GM08714 (cell line): ENCODE results near the gene IGF1R.

Source experiments
- H3K4me3 ChIP-seq: fragments of 200-500 bp; sonication (Bioruptor generic); 2 replicates; pipeline ENCODE4 v1.5.1; 2014; ENCODE audit warnings: mild to moderate bottlenecking, low read length, inconsistent platforms
- ZNF274 ChIP-seq: IDR thresholded peaks from 2 replicates; pipeline ENCODE4 v1.6.1; 2012; ENCODE audit warnings: mild to moderate bottlenecking, low read depth, low read length

The IGF1R gene

DNA sequence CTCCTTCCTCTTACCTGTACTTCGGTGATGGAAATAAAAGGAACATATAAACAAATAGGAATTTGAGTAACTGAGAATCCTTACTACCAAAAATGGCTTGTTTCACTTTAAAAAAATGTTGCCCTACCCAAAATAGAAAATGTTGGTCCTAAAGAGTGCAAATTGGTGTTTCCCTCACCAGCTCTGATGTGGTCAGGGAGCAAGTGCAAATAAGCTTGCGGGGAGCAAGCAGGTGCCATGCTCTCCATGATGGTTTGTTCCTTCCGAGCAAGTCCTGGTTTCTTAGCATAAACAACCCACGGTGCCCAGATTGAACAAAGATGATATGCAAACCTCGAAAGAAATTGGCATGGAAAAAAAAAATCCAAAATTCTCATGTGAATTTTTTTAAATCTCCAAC lies 290.5 kb downstream of the IGF1R start:
- no peak for TF ChIP-seq ZNF274
- H3K4me3 ChIP-seq, result no peak overlapping the region

DNA sequence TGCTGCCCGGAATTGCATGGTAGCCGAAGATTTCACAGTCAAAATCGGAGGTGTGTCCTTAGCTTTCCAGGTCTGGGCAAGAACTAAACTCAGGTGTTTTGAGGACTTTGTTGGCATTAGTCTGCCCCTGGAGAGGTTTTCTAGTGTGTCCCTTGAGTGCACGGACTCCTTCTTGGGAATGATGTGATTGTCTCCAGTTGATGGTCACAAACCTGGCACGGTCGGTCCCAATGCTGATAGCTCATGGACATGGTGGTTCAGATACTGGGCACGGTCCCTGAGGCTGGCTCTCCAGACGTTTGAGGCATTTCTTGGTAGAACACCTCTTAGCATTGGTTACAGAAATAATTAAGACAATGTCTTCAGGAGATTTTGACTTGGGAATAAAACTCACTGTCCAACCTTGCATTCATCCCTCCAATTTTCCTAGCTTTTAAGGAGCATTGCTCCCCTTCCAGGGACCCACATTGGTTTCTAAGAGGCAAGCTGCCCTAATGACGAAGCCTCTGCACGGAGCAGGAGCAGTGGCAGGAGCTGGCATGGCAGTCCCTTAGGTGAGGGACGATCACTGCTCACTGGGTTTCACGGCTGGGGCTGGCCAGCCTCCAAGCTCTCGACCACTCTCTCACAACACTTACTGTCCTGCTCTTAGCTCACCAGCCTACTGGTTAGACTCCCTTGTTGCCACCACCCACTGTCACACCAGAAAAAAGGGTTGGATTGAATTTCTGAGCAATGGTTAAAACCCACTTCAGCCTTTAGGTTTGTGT lies 291.2 kb downstream of the IGF1R start:
- H3K4me3 ChIP-seq, result no peak overlapping the region
- no peak for TF ChIP-seq ZNF274

DNA sequence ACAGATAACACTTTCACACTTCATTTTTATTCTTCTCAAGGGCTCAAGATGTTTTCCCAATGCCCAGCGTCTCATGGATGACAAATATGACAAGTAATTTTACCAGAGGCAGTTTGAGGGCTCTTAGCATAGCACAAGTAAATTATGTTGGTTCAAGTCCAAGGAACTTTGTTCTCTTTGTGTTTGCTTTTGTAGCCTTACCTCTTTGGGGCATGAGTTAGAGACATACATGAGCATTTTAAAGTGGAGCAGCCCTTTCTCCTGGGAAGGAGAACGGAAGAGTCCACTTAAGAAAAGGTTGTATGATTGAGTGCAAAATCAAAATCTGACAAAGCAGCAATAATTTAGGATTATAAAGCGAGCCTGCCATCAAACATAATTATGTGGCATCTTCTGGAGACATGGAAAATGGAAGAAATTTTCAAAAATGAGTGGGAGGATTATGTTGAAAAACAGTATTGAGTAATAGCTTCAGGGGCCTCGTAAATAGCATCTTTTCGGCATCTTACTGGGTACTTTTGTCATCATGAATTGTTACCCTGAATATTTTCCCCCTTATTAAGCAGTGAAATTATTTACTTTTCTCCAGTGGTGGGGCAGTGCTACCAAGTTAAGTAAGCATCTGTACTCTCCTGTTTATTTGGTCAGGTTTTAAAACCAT lies 293.4 kb downstream of the IGF1R start:
- no peak for TF ChIP-seq ZNF274
- H3K4me3 ChIP-seq, result no peak overlapping the region

DNA sequence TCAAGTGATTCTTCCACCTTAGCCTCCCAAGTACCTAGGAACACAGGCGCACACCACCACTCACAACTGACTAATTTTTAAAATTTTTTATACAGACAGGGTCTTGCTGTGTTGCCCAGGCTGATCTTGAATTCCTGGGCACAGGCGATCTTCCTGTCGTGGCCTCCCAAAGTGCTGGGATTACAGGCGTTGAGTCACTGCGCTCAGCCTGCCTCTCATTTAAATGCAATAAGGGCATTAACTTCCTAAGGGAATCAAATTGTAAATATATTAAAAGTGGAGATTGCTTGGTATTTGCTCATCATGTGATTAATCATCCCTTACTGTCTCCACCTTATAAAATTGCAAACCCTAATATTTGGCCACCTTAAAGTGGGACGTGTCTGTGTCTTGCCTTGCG lies 294.1 kb downstream of the IGF1R start:
- H3K4me3 ChIP-seq, result no peak overlapping the region
- no peak for TF ChIP-seq ZNF274

DNA sequence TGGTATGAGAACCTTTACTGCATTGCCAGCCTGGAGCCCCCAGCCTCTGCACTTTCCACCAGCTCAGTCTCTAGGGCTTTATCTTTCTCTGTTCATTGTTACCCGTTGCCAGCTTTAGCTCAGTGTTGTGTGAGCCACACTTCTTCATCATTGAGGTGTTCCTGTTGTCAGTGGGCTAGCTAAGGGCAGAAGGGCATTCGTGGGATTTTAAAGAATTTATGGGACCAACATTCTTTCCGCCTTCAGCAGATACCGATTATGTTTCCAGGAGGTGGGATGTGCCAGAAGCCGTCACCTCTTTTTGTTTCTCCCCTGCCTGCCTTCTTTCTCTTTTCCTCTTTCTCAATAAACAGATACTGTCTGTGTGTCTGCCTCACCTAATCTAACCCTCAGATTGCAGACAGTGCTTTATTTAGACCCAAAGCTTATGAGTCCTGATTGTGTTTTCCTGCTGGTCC lies 294.7 kb downstream of the IGF1R start:
- no peak overlapping the region for H3K4me3 ChIP-seq

DNA sequence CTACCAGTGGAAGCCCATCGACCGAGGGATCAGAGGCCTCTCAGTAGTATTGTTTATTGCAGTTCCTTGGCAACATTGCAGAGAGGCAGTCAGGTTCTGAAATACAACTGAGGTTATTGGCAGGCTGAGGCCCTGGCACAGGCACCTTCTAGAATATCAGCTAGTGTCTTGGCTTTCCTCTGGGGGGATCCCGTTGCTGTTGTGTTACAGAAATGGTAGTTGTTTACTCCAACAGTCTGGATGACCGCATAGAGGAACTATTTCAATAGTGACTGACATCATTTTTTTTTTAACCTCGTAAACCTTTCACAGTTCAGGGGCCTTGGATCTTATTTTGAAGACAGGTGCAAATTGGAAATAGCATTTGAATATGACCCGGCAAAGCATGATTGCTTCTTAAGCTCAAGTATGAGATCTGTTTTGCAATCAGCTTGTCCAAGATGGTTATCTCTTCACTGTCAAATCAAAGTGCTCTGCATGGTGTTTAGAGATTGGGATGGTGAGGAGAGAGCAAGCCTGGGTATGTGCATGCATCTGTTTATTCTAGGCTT lies 295.3 kb downstream of the IGF1R start:
- no peak for TF ChIP-seq ZNF274
- H3K4me3 ChIP-seq, result no peak overlapping the region

More for the DNA sequence above, 294.7 kb downstream of the IGF1R start:
- no peak for TF ChIP-seq ZNF274

DNA sequence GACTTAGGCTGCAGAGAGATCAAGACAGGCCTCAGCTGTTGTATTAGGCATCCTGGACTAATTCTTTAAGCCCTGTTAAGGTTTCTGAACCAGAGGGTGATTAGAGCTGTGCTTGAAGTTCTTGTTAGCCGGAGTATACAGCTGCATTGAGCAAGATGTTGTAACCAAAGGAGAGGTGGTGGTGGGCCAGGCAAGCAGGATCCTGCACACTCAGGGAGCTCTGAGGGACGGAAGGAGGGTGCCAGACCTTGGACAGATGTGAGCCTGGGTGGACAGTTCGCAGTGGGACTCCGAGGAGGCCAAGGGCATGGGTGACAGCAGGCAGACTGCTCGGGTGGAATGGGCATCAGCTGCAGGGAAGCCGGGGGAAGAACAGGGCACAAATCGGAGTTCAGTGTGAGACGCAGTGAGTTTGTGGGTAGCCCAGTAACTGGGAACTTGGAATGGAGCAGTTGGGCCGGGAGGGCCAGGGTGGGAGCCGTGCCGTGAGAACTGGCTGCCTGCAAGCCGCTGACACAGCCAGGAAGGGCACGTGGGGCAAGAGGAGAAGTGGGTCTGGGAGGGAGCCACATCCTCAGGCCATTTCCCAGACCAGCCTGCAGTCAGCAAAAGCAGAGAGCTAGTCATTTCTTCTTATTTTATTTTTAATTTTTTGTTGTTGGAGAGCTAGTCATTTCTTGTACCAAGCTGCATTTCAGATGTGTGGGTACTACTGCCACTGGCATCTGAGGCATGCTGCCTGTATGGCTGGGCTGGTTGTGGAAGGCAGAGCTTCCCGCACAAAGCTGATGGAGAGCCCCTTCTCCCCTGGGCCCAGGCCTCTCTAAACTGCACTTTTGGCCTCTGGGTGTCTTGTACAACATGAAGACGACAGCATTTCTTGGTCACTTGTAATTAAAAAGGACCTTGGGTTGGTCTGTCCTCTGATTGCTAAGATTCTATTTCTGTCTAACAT lies 298.2 kb downstream of the IGF1R start:
- no peak for TF ChIP-seq ZNF274

DNA sequence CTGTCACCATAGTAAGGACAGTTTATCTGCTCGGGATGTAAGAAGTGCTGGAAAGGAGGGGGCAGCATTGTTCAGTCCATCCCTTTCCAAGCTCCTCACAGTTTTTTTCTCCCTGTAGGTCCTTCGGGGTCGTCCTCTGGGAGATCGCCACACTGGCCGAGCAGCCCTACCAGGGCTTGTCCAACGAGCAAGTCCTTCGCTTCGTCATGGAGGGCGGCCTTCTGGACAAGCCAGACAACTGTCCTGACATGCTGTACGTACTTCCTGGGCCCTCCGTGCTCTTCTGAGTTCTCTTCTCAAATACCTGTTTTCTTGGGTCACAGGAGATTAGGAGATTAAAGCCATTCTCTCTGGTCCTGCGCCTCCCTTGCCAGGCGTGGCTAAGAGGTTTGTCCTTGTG lies 300.1 kb downstream of the IGF1R start:
- TF ChIP-seq ZNF274, result no peak
- no peak overlapping the region for H3K4me3 ChIP-seq

More for the DNA sequence above, 298.2 kb downstream of the IGF1R start:
- H3K4me3 ChIP-seq, result no peak overlapping the region

DNA sequence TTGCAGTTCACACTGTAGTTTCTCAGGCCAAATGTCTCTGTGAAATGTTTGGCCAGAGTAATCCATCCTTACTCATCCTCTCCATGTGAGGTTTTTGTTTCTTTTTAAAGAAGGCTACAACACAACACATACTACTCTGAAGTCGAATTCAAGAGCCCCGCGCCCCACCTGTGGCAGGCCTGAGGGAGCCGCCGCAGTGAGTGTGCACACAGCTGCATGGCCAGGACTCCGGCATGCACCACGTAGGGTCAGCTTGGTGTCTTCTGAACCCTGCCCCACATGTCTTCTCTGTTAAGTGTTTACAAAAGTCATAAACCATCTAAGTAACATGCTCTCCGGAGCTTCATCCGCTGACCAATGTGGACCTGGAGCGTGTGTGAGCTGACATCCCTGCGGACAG lies 300.6 kb downstream of the IGF1R start:
- no peak overlapping the region for H3K4me3 ChIP-seq
- TF ChIP-seq ZNF274, result no peak

DNA sequence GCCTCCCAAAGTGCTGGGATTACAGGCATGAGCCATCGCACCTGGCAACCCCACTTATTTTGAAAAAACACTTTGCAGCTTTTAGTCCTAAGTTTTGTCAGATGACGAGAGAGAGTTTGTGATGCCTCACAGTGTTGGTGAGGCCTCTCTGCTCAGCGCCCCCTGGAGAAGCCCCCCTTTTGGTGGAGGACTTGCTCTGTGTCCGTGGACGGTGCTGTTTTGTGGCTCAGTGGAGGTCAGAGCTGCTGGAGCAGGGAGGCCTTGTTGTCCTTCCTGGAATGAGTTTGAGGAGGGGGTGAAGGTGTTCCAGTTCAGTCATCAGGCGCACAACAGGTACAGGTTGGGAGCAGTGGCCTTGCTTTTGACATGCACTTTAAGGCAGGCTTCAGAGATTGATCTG lies 301.3 kb downstream of the IGF1R start:
- no peak for TF ChIP-seq ZNF274
- no peak overlapping the region for H3K4me3 ChIP-seq

DNA sequence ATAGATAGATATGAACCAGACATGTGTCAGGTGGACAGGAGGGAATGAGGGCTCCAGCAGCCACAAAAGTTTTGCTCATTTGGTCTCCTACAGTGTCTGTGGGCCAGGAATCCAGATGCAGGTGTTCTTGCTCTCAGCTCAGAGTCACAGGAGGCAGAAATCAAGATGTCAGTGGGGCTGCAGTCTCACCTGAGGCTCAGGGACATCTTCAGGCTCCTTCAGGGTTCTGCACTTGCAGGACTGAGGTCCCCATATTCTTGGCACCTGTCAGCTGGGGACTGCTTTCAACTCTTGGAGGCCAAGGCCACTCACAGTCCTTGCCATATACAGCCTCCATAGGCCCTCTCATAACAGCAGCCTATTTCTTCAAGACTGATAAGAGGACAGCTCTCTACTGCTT lies 301.9 kb downstream of the IGF1R start:
- no peak overlapping the region for H3K4me3 ChIP-seq
- TF ChIP-seq ZNF274, result no peak

DNA sequence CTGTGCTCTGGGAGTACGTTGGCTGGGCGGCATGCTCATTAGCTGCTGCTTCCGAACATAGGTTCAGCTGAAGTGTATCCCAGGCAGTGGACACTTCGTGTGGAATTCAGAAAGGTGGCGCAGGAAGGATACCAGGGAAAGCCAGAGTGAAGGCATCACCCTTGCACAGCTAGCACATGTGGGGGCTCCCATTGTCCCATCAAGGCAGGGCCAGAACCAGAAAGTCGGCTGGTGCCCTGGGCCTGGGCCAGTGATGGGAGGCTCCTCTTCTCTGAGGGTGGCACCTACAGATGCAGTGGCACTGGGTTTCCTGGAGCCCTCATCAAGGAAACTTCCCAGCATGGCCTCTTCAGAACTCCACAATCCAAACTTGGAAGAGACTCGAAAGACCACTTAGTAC lies 302.7 kb downstream of the IGF1R start:
- TF ChIP-seq ZNF274, result no peak
- no peak overlapping the region for H3K4me3 ChIP-seq

DNA sequence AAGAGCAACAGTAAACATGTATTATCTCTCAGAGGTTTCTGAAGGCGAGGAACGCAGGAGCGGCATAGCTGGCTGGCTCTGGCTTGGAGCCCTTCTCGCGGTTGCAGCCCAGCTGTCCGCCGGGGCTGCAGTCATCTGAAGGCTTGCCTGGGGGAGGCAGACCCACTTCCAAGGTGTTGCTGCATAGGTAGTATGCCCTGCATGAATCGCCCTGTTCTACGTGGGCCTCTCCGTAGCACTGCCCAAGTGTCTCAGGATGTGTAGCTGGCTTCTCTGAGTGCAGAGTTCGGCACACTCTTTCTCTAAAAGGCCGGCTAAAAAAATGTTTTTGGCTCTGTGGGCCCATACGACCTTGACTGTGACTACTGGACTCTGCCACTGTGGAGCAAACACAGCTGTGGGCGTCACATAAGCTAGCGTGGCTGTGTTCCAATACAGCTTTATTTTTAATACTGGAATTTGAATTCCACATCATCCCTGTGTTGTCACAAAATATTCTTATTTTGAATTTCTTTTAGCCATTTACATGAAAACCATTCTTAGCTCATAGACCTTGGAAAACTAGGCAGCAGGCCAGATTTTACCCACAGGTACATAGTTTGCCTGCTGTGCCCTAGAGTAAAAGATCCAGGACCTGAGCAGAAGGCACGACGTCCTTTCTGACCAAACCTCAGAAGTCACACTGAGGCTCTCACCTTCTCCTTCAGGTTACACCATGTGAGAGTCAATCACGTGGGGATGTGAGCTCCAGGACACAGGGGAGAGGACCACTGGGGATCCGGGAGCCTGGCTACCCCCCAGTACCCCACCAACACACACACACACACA lies 303.4 kb downstream of the IGF1R start:
- no peak overlapping the region for H3K4me3 ChIP-seq
- no peak for TF ChIP-seq ZNF274
